Measurements from ENCODE around the gene KLHL6.
A peak's percentile ranks its signal among the peaks of the same experiment; 100 is the strongest.
"Not testable (repeated sequence)": the region's sequence is repeated elsewhere in the genome, so short reads cannot be mapped to it uniquely, and the experiment has no call there.

KLHL6 gene

DNA sequence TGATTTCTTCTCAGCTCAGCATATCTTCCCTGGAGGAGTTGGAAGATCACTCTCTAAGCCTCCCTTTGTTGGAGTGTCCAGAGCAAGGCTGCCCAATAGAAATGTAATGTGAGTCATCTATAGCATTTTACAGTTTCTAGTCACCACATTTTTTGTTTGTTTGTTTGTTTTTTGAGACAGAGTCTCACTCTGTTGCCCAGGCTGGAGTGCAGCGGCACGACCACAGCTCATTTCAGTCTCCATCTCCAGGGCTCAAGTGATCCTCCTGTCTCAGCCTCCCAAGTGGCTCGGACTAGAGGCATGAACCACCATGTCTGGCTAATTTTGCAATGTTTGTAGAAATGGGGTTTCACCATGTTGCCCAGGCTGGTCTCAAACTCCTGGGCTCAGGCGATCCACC is 21.3 kb downstream of the KLHL6 start:
- Histone ChIP-seq H3K27me3 (no peaks in the 10 kb centered on the region), H3K36me3 (peaks cover 17 to 54% (median 32%) of the 10 kb centered on the region in 11 experiments; a peak in 21 of 22 replicates), H3K4me3 (no peak overlapping the region), H3K4me2 (peak overlapping the region in 9 of 11 experiments; percentile 12 to 94 (median 53); a peak in 14 of 22 replicates), H4K20me1 (peaks cover 0 to 33% (median 0%) of the 10 kb centered on the region in 11 experiments; a peak in 6 of 22 replicates), H3K27ac (peak overlapping the region in 10 of 11 experiments; percentile 1 to 93 (median 54); a peak in 18 of 22 replicates), H3K9me3 (replicated peaks in 1 of 11) (peaks cover 0 to 14% (median 6%) of the 10 kb centered on the region in 11 experiments; a peak in 7 of 22 replicates), H3K9ac (peak overlapping the region in 6 of 11 experiments; percentile 1 to 40 (median 25); a peak in 8 of 22 replicates), H3K4me1 (peaks cover 34 to 97% (median 80%) of the 10 kb centered on the region in 10 experiments)
- TF ChIP-seq Cebpa-rat (IDR thresholded peaks at IDR 0.05) = no peak

- peak overlapping the region in 9 of 11 experiments; percentile 36 to 94 (median 53); a peak in 18 of 22 replicates for H3K4me2 ChIP-seq
- no peak overlapping the region for H3K4me3 ChIP-seq
- H3K27me3 ChIP-seq = no peaks in the 10 kb centered on the region
- peak overlapping the region in 9 of 11 experiments; percentile 28 to 93 (median 61); a peak in 19 of 22 replicates for H3K27ac ChIP-seq
- peaks cover 0 to 19% (median 8%) of the 10 kb centered on the region in 11 experiments; a peak in 8 of 22 replicates for H3K9me3 ChIP-seq (replicated peaks in 1 of 11)
- H3K36me3 ChIP-seq = peaks cover 23 to 58% (median 39%) of the 10 kb centered on the region in 11 experiments
- H4K20me1 ChIP-seq = peaks cover 0 to 39% (median 0%) of the 10 kb centered on the region in 11 experiments; a peak in 7 of 22 replicates
- no peak for TF ChIP-seq Cebpa-rat (IDR thresholded peaks at IDR 0.05)
- H3K9ac ChIP-seq = peak overlapping the region in 4 of 11 experiments; percentile 1 to 40 (median 34); a peak in 5 of 22 replicates
- H3K4me1 ChIP-seq = peaks cover 34 to 94% (median 74%) of the 10 kb centered on the region in 10 experiments
Measured at GRCh38 chr3:183533412-183534132, 21.9 kb downstream of the KLHL6 start.

DNA sequence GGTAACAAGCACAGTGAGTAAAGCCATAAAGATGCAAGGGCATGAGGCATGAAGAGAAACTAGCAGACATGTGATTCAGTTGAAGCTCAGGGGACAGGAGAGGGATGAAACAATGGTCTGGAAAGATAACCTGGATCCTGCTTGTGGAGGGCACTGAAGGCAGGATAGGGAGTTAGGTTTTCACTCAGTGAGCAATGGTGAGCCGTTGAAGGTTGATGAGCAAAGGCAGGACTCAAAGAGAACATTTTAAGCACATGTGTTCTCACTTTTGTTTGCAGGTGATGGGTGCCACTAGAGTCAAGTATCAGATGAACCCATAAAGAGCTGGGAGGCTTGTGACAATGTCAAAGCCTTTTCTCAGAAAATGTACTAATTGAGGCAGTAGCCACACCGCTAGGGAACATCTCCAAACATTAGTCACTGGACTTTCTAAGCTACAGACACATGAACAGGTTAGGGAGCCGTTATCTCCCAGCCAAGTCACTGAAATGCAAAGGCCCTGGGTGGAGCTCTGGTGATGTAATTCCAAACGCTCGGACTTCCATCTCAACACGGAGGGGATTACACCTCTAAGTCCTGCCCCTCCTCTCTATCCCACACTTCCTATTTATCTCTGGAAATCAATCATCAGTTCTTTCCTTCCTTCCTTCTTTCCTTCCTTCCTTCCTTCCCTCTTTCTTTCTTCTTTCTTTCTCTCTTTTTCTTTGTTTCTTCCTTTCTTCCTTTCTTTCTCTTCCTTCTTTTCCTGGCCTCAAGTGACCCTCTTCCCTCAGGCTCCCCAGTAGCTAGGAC is 22.7 kb downstream of the KLHL6 start:
- Histone ChIP-seq H3K27me3 (no peaks in the 10 kb centered on the region), H3K9me3 (replicated peaks in 1 of 11) (peaks cover 0 to 20% (median 8%) of the 10 kb centered on the region in 11 experiments; a peak in 8 of 22 replicates), H3K36me3 (peaks cover 31 to 66% (median 47%) of the 10 kb centered on the region in 11 experiments), H3K27ac (peak overlapping the region in 9 of 11 experiments; percentile 28 to 93 (median 61); a peak in 17 of 22 replicates), H3K9ac (no peak overlapping the region; a peak in 1 of 22 replicates), H4K20me1 (peaks cover 0 to 46% (median 5%) of the 10 kb centered on the region in 11 experiments; a peak in 11 of 22 replicates), H3K4me3 (no peak overlapping the region), H3K4me2 (peak overlapping the region in 9 of 11 experiments; percentile 36 to 94 (median 53); a peak in 18 of 22 replicates), H3K4me1 (peaks cover 32 to 94% (median 74%) of the 10 kb centered on the region in 10 experiments)
- no peak for TF ChIP-seq Cebpa-rat (IDR thresholded peaks at IDR 0.05)

DNA sequence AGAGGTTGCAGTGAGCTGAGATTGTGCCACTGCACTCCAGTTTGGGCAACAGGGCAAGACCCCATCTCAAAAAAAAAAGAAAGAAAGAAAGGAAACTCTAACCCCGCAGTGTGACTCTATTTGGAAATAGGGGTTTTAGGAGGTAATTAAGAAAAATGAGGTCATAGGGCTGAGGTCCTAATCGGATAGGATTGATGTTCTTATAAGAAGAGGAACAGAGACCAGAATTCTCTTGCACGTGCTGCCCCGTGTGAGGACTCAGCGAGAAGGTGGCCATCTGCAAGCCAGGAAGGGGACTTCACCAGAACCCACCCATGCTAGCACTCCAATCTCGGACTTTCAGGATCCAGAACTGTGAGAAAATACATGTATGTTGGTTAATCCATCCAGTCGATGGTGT is 25.8 kb downstream of the KLHL6 start:
- Histone ChIP-seq H3K9me3 (replicated peaks in 1 of 11) (peaks cover 0 to 20% (median 8%) of the 10 kb centered on the region in 11 experiments; a peak in 8 of 22 replicates), H3K36me3 (peaks cover 58 to 97% (median 70%) of the 10 kb centered on the region in 11 experiments)
- TF ChIP-seq Cebpa-rat (IDR thresholded peaks at IDR 0.05) = no peak

DNA sequence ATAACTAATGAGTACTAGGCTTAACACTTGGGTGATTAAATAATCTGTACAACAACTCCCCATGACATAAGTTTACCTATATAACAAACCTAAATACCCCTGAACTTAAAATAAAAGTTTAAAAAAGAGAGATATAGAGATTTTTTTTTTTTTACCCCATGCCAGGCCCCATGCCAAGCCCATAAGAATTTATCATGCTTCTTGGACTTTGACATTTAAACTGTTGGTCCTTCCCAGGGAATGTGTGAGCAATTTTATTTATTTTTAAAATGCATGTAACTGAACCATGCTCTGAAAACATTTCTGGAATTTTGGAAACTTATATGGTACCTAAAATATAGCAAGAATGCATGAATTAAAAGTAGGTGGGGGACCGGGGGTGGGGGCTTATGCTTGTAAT is 26.3 kb downstream of the KLHL6 start:
- H3K27me3 ChIP-seq = no peaks in the 10 kb centered on the region
- H3K4me1 ChIP-seq = peaks cover 10 to 95% (median 62%) of the 10 kb centered on the region in 10 experiments
- peak overlapping the region in 1 of 11 experiments; percentile 52; a peak in 1 of 22 replicates for H3K4me2 ChIP-seq
- no peak for TF ChIP-seq Cebpa-rat (IDR thresholded peaks at IDR 0.05)
- peaks cover 0 to 20% (median 8%) of the 10 kb centered on the region in 11 experiments; a peak in 8 of 22 replicates for H3K9me3 ChIP-seq (replicated peaks in 1 of 11)
- peaks cover 64 to 100% (median 76%) of the 10 kb centered on the region in 11 experiments for H3K36me3 ChIP-seq
- H3K4me3 ChIP-seq = no peak overlapping the region
- no peak overlapping the region for H3K9ac ChIP-seq
- H3K27ac ChIP-seq = no peak overlapping the region
- peaks cover 0 to 65% (median 5%) of the 10 kb centered on the region in 11 experiments; a peak in 10 of 22 replicates for H4K20me1 ChIP-seq

More for the DNA sequence above, 25.8 kb downstream of the KLHL6 start:
- Histone ChIP-seq H3K4me3 (no peak overlapping the region), H3K9ac (no peak overlapping the region), H3K27me3 (no peaks in the 10 kb centered on the region), H4K20me1 (peaks cover 0 to 63% (median 5%) of the 10 kb centered on the region in 11 experiments; a peak in 10 of 22 replicates), H3K4me2 (peak overlapping the region in 3 of 11 experiments; percentile 52 to 94 (median 88); a peak in 1 of 22 replicates), H3K27ac (no peak overlapping the region), H3K4me1 (peaks cover 10 to 95% (median 61%) of the 10 kb centered on the region in 10 experiments)

GRCh38 chr3:183528758-183529157 is 26.7 kb downstream of the KLHL6 start:
- H4K20me1 ChIP-seq = peaks cover 0 to 67% (median 5%) of the 10 kb centered on the region in 11 experiments; a peak in 10 of 22 replicates
- not testable (repeated sequence) for H3K4me3 ChIP-seq, H3K9ac ChIP-seq, H3K27me3 ChIP-seq
- H3K27ac ChIP-seq = peak overlapping the region in 1 of 11 experiments; percentile 27; a peak in 1 of 22 replicates
- H3K36me3 ChIP-seq = peaks cover 68 to 100% (median 80%) of the 10 kb centered on the region in 11 experiments
- peaks cover 10 to 93% (median 59%) of the 10 kb centered on the region in 10 experiments for H3K4me1 ChIP-seq
- H3K4me2 ChIP-seq = peak overlapping the region in 4 of 11 experiments; percentile 87 to 95 (median 88); a peak in 7 of 22 replicates
- H3K9me3 ChIP-seq (replicated peaks in 1 of 11) = peaks cover 0 to 20% (median 8%) of the 10 kb centered on the region in 11 experiments; a peak in 8 of 22 replicates

DNA sequence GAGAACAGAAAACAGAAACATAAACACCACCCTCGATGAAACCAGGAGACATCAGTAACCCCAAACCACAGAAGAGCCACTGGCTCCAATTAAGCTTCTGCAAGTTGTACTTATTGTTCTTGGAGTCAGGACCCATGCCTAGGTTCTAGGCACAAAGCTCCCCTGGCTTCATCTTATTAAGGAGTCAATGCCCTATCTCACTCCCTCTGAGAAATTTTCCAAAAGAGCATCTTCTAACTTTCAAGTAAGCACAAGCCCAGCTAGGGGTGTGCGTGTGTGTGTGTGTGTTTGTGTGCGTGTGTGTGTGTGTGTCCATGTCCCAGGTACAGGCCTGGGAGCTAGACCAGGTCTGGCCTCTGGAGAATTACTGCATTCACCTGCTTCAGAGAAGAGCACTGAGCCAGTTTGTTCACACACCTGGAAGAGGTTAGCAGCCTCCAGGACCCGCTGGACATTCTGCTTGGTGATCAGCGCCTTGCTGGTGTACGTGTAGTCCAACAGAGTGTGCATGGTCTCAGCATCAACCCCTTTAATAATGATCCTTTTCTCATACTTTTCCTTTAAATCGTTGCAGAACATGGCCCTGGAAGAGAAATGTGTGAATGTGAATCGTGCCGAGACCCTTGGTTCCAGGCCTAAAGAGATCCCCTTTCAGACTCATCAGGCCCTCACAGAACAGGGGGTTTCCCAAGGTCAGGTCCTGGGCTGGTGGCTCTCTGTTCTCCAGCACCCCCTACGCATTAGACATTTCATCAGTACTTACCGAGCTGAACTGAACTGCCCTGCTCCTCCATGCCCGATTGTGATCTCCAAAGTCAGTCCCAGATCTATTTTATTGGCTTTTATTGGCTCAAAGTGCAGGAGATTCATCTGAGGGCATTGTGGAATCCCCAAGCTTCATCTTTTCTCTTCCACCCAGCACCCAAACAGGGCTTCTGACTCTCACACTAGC is 27.8 kb downstream of the KLHL6 start:
- Histone ChIP-seq H3K36me3 (peaks cover 76 to 100% (median 84%) of the 10 kb centered on the region in 11 experiments), H3K4me1 (peaks cover 10 to 83% (median 49%) of the 10 kb centered on the region in 10 experiments), H3K9me3 (replicated peaks in 1 of 11) (peaks cover 0 to 17% (median 8%) of the 10 kb centered on the region in 11 experiments; a peak in 8 of 22 replicates), H3K4me2 (peak overlapping the region; percentile 38 to 95 (median 80)), H3K27ac (peak overlapping the region in 8 of 11 experiments; percentile 6 to 61 (median 45); a peak in 14 of 22 replicates), H3K4me3 (peak overlapping the region in 3 of 10 experiments; percentile 3 to 22 (median 17); a peak in 2 of 20 replicates), H3K27me3 (no peaks in the 10 kb centered on the region), H3K9ac (peak overlapping the region in 7 of 11 experiments; percentile 6 to 55 (median 32); a peak in 7 of 22 replicates), H4K20me1 (peaks cover 0 to 73% (median 5%) of the 10 kb centered on the region in 11 experiments; a peak in 10 of 22 replicates)
- TF ChIP-seq Cebpa-rat (IDR thresholded peaks at IDR 0.05) = no peak

All from BLaER1 treated with 17β-estradiol and CSF1 and Interleukin-3, amounts not matched to agents 10 nM and 100 nM (cell line).